ENCODE results near the gene CCDC174.

DNA sequence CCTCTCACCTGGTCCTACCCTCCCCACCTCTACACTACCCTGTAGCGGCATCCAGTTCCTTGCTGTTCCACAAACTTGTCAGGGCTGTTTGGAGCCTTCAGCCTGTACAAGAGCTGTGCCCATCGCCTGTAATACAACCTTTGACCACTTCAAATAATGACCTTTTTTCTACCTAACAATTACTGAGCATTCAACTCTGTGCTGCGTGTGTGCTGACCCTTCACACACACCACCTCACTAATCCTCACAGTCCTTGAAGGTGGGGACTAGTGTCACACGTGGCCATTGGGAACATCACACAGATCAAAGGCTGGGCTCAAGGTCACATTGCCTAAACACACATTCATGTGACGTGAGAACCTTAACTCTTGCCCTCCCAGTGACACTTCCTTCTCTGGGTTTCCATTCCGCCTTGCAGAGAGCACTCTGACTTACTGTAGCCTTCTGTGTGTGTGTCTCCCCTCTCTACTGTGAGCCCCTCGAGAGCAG lies 26.5 kb downstream of the CCDC174 start:
- TF ChIP-seq, protein P1, sequence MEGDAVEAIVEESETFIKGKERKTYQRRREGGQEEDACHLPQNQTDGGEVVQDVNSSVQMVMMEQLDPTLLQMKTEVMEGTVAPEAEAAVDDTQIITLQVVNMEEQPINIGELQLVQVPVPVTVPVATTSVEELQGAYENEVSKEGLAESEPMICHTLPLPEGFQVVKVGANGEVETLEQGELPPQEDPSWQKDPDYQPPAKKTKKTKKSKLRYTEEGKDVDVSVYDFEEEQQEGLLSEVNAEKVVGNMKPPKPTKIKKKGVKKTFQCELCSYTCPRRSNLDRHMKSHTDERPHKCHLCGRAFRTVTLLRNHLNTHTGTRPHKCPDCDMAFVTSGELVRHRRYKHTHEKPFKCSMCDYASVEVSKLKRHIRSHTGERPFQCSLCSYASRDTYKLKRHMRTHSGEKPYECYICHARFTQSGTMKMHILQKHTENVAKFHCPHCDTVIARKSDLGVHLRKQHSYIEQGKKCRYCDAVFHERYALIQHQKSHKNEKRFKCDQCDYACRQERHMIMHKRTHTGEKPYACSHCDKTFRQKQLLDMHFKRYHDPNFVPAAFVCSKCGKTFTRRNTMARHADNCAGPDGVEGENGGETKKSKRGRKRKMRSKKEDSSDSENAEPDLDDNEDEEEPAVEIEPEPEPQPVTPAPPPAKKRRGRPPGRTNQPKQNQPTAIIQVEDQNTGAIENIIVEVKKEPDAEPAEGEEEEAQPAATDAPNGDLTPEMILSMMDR (IDR thresholded peaks at IDR 0.05): no peak
- TF ChIP-seq HOXA7 (CRISPR knock-in tag; IDR thresholded peaks at IDR 0.05) (no peak), MYC (IDR thresholded peaks at IDR 0.05; ENCODE audit: borderline replicate concordance, low read length) (no peak), CEBPB (IDR thresholded peaks at IDR 0.05) (no peak)

All from A549 (cell line).